ENCODE data around the gene LDB2.

LDB2 gene

DNA sequence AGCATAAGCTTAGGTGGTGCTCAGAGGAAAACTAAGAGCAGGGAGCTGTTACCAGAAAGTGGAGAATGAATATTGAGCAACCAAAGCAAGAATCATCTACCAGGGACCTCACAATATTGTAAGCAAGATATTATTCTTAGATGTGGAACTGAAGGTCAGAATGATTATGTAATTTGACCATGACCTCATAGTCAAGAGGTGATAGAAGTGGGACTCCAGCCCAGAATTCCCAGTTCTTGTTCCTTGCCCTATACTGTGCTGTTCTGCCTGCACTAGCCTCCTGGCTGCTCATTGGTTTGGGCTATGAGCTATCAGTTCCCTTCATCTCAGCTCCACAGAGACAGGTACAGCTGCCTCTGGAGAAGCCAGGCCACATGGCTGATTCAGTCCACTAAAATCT lies 229.4 kb downstream of the LDB2 start:
- POLR2A ChIA-PET (ENCODE audit: low non-redundant PET), result no interaction called here
- CTCF ChIA-PET, result no interaction called here
- TF ChIP-seq, protein P1, sequence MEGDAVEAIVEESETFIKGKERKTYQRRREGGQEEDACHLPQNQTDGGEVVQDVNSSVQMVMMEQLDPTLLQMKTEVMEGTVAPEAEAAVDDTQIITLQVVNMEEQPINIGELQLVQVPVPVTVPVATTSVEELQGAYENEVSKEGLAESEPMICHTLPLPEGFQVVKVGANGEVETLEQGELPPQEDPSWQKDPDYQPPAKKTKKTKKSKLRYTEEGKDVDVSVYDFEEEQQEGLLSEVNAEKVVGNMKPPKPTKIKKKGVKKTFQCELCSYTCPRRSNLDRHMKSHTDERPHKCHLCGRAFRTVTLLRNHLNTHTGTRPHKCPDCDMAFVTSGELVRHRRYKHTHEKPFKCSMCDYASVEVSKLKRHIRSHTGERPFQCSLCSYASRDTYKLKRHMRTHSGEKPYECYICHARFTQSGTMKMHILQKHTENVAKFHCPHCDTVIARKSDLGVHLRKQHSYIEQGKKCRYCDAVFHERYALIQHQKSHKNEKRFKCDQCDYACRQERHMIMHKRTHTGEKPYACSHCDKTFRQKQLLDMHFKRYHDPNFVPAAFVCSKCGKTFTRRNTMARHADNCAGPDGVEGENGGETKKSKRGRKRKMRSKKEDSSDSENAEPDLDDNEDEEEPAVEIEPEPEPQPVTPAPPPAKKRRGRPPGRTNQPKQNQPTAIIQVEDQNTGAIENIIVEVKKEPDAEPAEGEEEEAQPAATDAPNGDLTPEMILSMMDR (conservative IDR thresholded peaks at IDR 0.05; ENCODE audit: low read depth), result no peak
- H3K27ac ChIP-seq, result no peak overlapping the region
- DNase-seq (ENCODE audit: low spot score), result no peak

DNA sequence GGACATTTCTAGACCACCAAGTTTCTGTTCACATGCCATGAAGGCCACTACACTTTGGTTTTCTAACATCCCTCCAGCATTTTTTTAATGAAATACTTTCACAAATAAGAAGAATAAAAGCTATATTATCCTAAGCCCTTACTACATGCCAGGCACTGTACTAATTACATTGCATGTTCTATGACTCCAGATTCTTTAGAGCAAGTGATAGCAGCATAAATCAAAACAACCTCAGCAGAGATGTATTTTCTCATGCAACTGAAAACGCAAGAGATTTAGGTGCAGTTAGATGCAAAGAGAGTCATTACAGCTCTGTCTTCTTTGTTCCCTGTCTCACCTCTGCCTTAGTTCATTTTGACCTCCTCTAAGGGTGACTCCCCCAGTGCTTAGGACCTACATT lies 230.0 kb downstream of the LDB2 start:
- TF ChIP-seq, protein P1 (conservative IDR thresholded peaks at IDR 0.05; ENCODE audit: low read depth), result no peak
- no peak for DNase-seq (ENCODE audit: low spot score)
- no peak overlapping the region for H3K27ac ChIP-seq
- POLR2A ChIA-PET (ENCODE audit: low non-redundant PET), result no interaction called here
- CTCF ChIA-PET, result no interaction called here

DNA sequence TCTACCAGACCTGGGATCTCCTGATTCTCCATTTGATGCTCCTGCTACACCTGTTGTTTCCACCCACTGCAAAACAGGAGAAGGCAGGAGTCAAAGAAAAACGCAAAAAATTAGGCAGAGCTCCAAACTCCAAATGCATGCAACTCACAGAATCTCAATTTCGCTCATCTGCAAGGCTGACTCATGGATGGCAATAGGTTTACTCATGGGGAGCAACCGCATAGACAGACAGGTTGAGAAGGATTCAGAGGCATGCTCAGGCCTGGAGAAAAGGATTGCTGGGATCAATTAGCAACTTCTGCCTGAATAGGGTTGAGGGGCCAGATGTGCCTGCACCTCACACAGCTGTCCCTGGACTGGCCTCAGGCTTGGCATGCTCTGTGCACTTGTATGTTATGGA lies 231.0 kb downstream of the LDB2 start:
- ChIA-PET CTCF (no interaction called here), POLR2A (ENCODE audit: low non-redundant PET) (no interaction called here)
- DNase-seq (ENCODE audit: low spot score), result peak; percentile 33
- TF ChIP-seq, protein P1 (conservative IDR thresholded peaks at IDR 0.05; ENCODE audit: low read depth), result no peak
- peak overlapping the region; percentile 51 for H3K27ac ChIP-seq

DNA sequence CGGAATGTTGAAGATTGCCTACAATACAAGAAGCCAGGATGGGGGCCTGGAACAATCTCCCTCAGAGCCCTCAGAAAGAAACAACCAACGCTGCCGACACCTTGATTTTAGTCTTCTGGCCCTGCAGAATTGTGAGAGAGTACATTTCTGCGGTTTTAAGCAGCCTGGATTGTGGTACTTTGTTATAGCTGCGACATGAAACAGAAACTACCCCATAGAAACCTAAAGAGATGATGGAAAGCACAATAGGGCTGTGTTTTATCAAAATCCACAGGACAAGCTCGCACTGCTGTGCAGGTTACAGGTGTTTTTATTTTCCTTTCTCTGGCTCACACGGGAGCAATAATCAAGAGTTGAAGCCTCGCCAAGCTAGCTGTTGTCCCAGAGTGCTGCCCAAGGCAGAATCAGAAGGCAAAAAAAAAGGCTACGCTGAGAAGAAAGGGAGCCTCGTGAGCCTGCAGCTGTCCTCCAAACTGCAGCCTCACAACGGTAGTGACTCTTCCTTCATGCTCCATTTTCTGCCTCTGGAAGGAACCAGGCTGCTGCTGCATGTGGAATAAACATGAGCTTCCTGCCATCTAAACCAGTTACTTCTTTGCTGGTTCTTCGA lies 232.4 kb downstream of the LDB2 start:
- no peak for DNase-seq (ENCODE audit: low spot score)
- TF ChIP-seq, protein P1 (conservative IDR thresholded peaks at IDR 0.05; ENCODE audit: low read depth), result no peak
- CTCF ChIA-PET, result no interaction called here
- no peak overlapping the region for H3K27ac ChIP-seq
- POLR2A ChIA-PET (ENCODE audit: low non-redundant PET), result no interaction called here

DNA sequence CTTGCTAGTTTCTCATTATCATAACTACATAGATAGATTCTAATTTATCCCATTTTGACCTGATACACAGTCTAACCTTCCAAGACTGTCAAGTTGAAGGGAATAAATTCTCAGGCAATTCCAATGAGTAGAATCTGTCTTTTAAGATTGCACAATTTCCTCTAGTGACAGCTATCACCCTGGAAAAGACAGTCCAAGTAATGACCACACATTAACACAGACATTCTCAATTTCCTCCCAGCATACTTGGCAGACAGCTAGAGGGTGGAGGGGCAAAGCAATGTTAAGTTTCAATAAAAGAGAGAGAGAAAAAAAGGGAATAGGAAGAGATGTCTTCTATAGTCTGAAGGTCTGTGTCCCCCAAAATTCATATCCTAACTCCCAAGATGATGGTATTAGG lies 234.7 kb downstream of the LDB2 start:
- no peak overlapping the region for H3K27ac ChIP-seq
- TF ChIP-seq, protein P1 (conservative IDR thresholded peaks at IDR 0.05; ENCODE audit: low read depth), result no peak
- no peak for DNase-seq (ENCODE audit: low spot score)
- ChIA-PET CTCF (no interaction called here), POLR2A (ENCODE audit: low non-redundant PET) (no interaction called here)

DNA sequence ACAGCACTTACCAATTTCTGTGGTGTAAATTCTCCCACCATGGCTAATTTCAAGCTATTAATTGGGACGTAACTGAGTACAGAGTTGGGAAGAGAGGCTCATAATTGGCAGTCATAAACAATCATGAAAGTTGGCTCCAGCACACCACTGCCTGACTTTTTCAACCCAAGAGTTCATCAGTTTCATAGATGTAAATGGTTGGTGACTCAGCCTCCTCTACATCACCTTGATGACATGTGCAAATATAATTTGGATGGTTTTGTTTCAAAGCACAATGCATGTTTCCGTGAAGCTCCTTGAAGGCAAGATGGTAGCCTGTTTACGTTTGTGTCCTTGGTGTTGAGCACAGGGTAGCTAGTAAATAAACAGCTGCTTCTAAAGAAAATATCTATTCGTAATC lies 235.1 kb downstream of the LDB2 start:
- no peak for DNase-seq (ENCODE audit: low spot score)
- no peak overlapping the region for H3K27ac ChIP-seq
- ChIA-PET CTCF (no interaction called here), POLR2A (ENCODE audit: low non-redundant PET) (no interaction called here)
- TF ChIP-seq, protein P1 (conservative IDR thresholded peaks at IDR 0.05; ENCODE audit: low read depth), result no peak

DNA sequence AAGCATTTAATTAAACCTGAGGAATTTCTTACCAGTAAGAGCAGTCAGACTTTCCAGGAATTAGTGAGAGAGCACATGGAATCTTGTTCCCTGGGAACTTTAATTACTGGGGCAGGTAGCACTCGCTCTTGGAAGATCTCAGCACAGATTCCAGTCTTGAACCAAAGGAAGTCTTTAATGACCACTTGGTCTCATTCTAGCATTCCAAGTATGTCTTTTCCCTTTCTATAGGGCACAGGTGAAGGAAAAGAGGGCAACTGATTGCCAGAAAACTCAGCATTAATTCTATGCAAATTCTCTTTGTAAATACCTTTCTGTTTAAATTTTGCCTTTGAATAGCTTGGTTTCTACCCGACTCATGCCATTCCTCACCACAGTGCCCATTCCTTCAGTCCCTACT lies 236.6 kb downstream of the LDB2 start:
- no peak overlapping the region for H3K27ac ChIP-seq
- no peak for DNase-seq (ENCODE audit: low spot score)
- TF ChIP-seq, protein P1 (conservative IDR thresholded peaks at IDR 0.05; ENCODE audit: low read depth), result no peak
- ChIA-PET POLR2A (ENCODE audit: low non-redundant PET) (no interaction called here), CTCF (no interaction called here)
